IMR-90 (cell line): ENCODE results near the gene IP6K1. TPM values are rescaled to one million over a fixed set of nuclear protein-coding genes. Genes with fewer than 3 reads are reported as not detected.

ENCODE experiments used
- ATAC-seq: fragments of 200-7000 bp; cut with Tn5 transposase; 2 replicates; pipeline ENCODE4 v1.9.1; 2020; ENCODE audit warnings: low read depth, mild to moderate bottlenecking, moderate library complexity
- BruUV-seq: library from RNA; stranded (reverse); fragments of 400-500 nt; replicated peaks from 2 replicates; lab custom pipeline; 2021; lab: Mats Ljungman, UMichigan
- CTCF ChIA-PET: fragments of 300-600 bp; formaldehyde crosslinking; extraction: SDS; loops from one replicate; lab custom pipeline; 2021; ENCODE audit warnings: antibody characterized with exemption; lab: Yijun Ruan, JAX
- POLR2A ChIA-PET: fragments of 300-600 bp; sonication (Branson Sonifier 250); formaldehyde crosslinking; loops from one replicate; lab custom pipeline; 2022; ENCODE audit warnings: antibody characterized with exemption; ENCODE audit not compliant: unreplicated experiment; lab: Charles Lee
- DNase-seq: peaks from one replicate; pipeline ENCODE4 v3.0.0; 2013
- H2AFZ ChIP-seq: replicated peaks from 2 replicates; pipeline ENCODE3; 2013; ENCODE audit warnings: low read length, mild to moderate bottlenecking; ENCODE audit not compliant: poor library complexity
- H2AK5ac ChIP-seq: 2 replicates; pipeline ENCODE4 v1.6.1; 2013; ENCODE audit warnings: low read depth, low read length, inconsistent platforms
- H2AK9ac ChIP-seq: replicated peaks from 2 replicates; pipeline ENCODE3; 2013; ENCODE audit warnings: mild to moderate bottlenecking, low read depth, low read length, moderate library complexity; ENCODE audit not compliant: poor library complexity
- H2BK120ac ChIP-seq: 2 replicates; pipeline ENCODE4 v1.6.1; 2013; ENCODE audit warnings: low read depth, low read length, inconsistent platforms
- H2BK15ac ChIP-seq: 3 replicates; pipeline ENCODE4 v1.6.1; 2013; ENCODE audit warnings: low read depth, low read length, inconsistent platforms
- H2BK20ac ChIP-seq: 2 replicates; pipeline ENCODE4 v1.6.1; 2013; ENCODE audit warnings: low read depth, mild to moderate bottlenecking, inconsistent platforms, low read length, moderate library complexity
- H2BK5ac ChIP-seq: 2 replicates; pipeline ENCODE4 v1.6.1; 2013; ENCODE audit warnings: mild to moderate bottlenecking, low read depth, low read length, inconsistent platforms; ENCODE audit not compliant: poor library complexity, severe bottlenecking
- H3K14ac ChIP-seq: replicated peaks from 2 replicates; pipeline ENCODE4 v1.6.1; 2013; ENCODE audit warnings: low read depth, low read length, inconsistent platforms
- H3K18ac ChIP-seq: 2 replicates; pipeline ENCODE4 v1.6.1; 2013; ENCODE audit warnings: low read depth, low read length, control low read depth
- H3K23ac ChIP-seq: 2 replicates; pipeline ENCODE4 v1.6.1; 2013; ENCODE audit warnings: low read depth, low read length, inconsistent platforms
- H3K27ac ChIP-seq: 2 replicates; pipeline ENCODE4 v1.5.1; 2013; ENCODE audit warnings: mild to moderate bottlenecking, control low read depth, low read length; ENCODE audit not compliant: insufficient read depth
- H3K27me3 ChIP-seq: 2 replicates; pipeline ENCODE4 v1.6.1; 2013; ENCODE audit warnings: low read length; ENCODE audit not compliant: control insufficient read depth, insufficient read depth
- H3K36me3 ChIP-seq: 2 replicates; pipeline ENCODE4 v1.6.1; 2013; ENCODE audit warnings: low read length, mixed read lengths; ENCODE audit not compliant: control insufficient read depth, insufficient read depth
- H3K4ac ChIP-seq: 2 replicates; pipeline ENCODE4 v1.6.1; 2013; ENCODE audit warnings: low read depth, low read length, inconsistent platforms
- H3K4me1 ChIP-seq: 2 replicates; pipeline ENCODE4 v1.6.1; 2013; ENCODE audit warnings: low read length, mixed read lengths; ENCODE audit not compliant: control insufficient read depth, insufficient read depth
- H3K4me2 ChIP-seq: 2 replicates; pipeline ENCODE4 v1.6.1; 2013; ENCODE audit warnings: low read depth, mild to moderate bottlenecking, control low read depth, low read length, moderate library complexity
- H3K4me3 ChIP-seq: 2 replicates; pipeline ENCODE4 v1.5.1; 2013; ENCODE audit warnings: low read depth, mild to moderate bottlenecking, control low read depth, low read length, moderate library complexity; ENCODE audit not compliant: insufficient read depth
- H3K56ac ChIP-seq: 2 replicates; pipeline ENCODE4 v1.6.1; 2013; ENCODE audit warnings: low read length, inconsistent platforms; ENCODE audit not compliant: insufficient read depth; ENCODE audit errors: extremely low read depth
- H3K79me1 ChIP-seq, 2 experiments: 2 replicates each; pipeline ENCODE4 v1.6.1; 2013; ENCODE audit warnings: low read length in 2 of 2, inconsistent platforms in 1 of 2, low read depth in 1 of 2
- H3K9ac ChIP-seq: 2 replicates; pipeline ENCODE4 v1.6.1; 2013; ENCODE audit warnings: low read depth, low read length, control low read depth
- H3K9me1 ChIP-seq: 2 replicates; pipeline ENCODE4 v1.6.1; 2013; ENCODE audit warnings: low read length, inconsistent platforms; ENCODE audit not compliant: insufficient read depth
- H3K9me3 ChIP-seq: 2 replicates; pipeline ENCODE4 v1.6.1; 2013; ENCODE audit warnings: low read length; ENCODE audit not compliant: control insufficient read depth, insufficient read depth
- H4K20me1 ChIP-seq: 2 replicates; pipeline ENCODE4 v1.6.1; 2013; ENCODE audit warnings: low read length, inconsistent platforms; ENCODE audit not compliant: insufficient read depth
- H4K5ac ChIP-seq: 2 replicates; pipeline ENCODE4 v1.6.1; 2013; ENCODE audit warnings: mild to moderate bottlenecking, low read depth, low read length, control low read depth
- H4K8ac ChIP-seq, 2 experiments: 2 replicates each; pipeline ENCODE4 v1.6.1; 2013; ENCODE audit warnings: low read depth in 2 of 2, low read length in 2 of 2, control low read depth in 1 of 2, inconsistent platforms in 1 of 2
- H4K91ac ChIP-seq: 2 replicates; pipeline ENCODE4 v1.6.1; 2013; ENCODE audit warnings: low read depth, low read length, inconsistent platforms; ENCODE audit not compliant: insufficient read depth
- MAZ ChIP-seq: IDR thresholded peaks from 2 replicates; pipeline ENCODE4 v1.6.1; 2012; ENCODE audit warnings: low read depth, mild to moderate bottlenecking, low read length, improper control_type of control experiment, moderate library complexity, borderline replicate concordance
- NFE2L2 ChIP-seq: fragments of 150-350 bp; IDR thresholded peaks from 2 replicates; pipeline ENCODE4 v1.6.1; 2016; ENCODE audit warnings: low read depth, mild to moderate bottlenecking, low read length
- whole genome bisulfite sequencing, 2 experiments: methylation state at CpG; one replicate each; pipeline versions ENCODE4 v1.1.5 to v1.1.7; 2013; ENCODE audit warnings: missing lambda C conversion rate in 2 of 2; ENCODE audit not compliant: insufficient read length in 1 of 2; ENCODE audit errors: extremely low coverage in 2 of 2; 5-methylcytosine and 5-hydroxymethylcytosine counted together
- dilution Hi-C: fragments of 300-500 bp; cut with HindIII; formaldehyde crosslinking; loops from one replicate; pipeline ENCODE4 v1.14.3; 2018; ENCODE audit warnings: low sequenced_read_pairs; ENCODE audit not compliant: unreplicated experiment
- in situ Hi-C: fragments of 300-500 bp; cut with MboI; formaldehyde crosslinking; loops from 3 replicates; pipeline ENCODE4 v1.14.3; 2019; ENCODE audit warnings: low sequenced_read_pairs, inconsistent platforms, mixed read lengths
- intact Hi-C: fragments of 100-400 bp; cut with micrococcal nuclease; formaldehyde crosslinking; loops from 2 replicates; pipeline ENCODE4 v1.10.0; 2022
- polyA plus RNA-seq, 3 experiments: library from polyadenylated mRNA; depleted of rRNA; stranded (reverse); fragments of >200 nt; gene quantifications; 2 replicates each; pipeline ENCODE4 v1.2.3, GENCODE V29; 2012; ENCODE audit warnings: low replicate concordance in 1 of 3
- total RNA-seq: library from RNA; depleted of rRNA; stranded (reverse); fragments of >200 nt; gene quantifications from 2 replicates; pipeline ENCODE4 v1.2.3, GENCODE V29; 2012

Gene IP6K1
- total and polyA plus RNA-seq, 2 of the 4 experiments (the other 2 are of a cell fraction): 28.3 to 28.7 TPM

- Histone ChIP-seq H3K9me3 (no peaks in the 10 kb centered on the region), H2BK15ac (no peak overlapping the region), H2AFZ (no peak overlapping the region), H3K4ac (no peak overlapping the region), H4K20me1 (peaks cover 7% of the 10 kb centered on the region; the same call in 1 of the 2 replicates), H3K27me3 (no peaks in the 10 kb centered on the region), H3K4me1 (no peaks in the 10 kb centered on the region), H3K9ac (no peak overlapping the region), H3K4me3 (no peak overlapping the region), H3K79me1 (no peaks in the 10 kb centered on the region), H3K56ac (no peak overlapping the region), H2BK5ac (no peak overlapping the region), H3K23ac (no peak overlapping the region), H4K8ac (no peak overlapping the region), H4K5ac (no peak overlapping the region), H3K9me1 (no peaks in the 10 kb centered on the region), H3K14ac (no peak overlapping the region), H4K91ac (no peak overlapping the region), H2AK9ac (no peak overlapping the region), H3K27ac (no peak overlapping the region), H2BK120ac (no peak overlapping the region), H2BK20ac (no peak overlapping the region), H3K36me3 (peaks cover 24% of the 10 kb centered on the region), H3K18ac (no peak overlapping the region), H2AK5ac (no peak overlapping the region), H3K4me2 (no peak overlapping the region)
- dilution Hi-C loops (no loop called here), intact Hi-C loops (loop anchor here (10.0 kb wide), 1 partner anchor 388 kb away; no protein-coding TSS in a partner anchor), in situ Hi-C loops (no loop called here)
- peak; percentile 31; the same call in 1 of the 2 replicates for ATAC-seq
- no TSS peak for BruUV-seq
- 66% methylated on average over 4 of the region's 4 CpGs; no CpG with 5 or more reads in 1 of the 2 experiments for WGBS, 2 experiments
- peak; percentile 63 for DNase-seq
- ChIA-PET CTCF (no interaction called here), POLR2A (no interaction called here)
- TF ChIP-seq MAZ: no peak
- no peak for TF ChIP-seq NFE2L2
Observed at GRCh38 chr3:49707113-49707480, 79.2 kb downstream of the IP6K1 start.
